ENCODE measurements around the gene TUBB.
"Not testable (repeated sequence)": the region's sequence is repeated elsewhere in the genome, so short reads cannot be mapped to it uniquely, and the experiment has no call there.

The TUBB gene

DNA sequence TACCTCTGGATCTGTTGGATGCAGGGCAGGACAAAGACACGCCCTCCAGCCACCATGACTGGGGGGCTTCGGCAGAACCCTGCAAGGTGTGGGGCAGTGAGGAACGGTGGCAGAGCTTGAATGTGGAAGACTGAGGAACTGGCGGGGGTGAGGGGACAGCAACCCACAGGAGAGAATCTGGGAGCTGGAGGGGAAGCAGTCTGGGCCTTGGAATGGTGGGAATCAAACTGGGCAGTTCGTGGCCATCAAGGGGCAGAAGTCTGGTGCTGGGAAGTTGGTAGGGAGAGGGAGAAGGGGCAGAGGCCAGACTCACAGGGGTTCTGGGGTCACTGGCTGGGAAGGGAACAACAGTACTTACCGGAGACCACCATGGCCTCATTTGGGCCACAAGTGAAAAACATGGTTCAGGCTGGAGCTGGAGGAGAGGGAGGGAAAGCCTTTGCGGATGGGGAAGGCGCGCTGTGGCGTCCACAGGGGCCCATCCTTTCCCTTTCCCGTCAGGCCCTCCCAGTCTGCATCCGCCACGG is 21.7 kb downstream of the TUBB start:
- DNase-seq: no peak

DNA sequence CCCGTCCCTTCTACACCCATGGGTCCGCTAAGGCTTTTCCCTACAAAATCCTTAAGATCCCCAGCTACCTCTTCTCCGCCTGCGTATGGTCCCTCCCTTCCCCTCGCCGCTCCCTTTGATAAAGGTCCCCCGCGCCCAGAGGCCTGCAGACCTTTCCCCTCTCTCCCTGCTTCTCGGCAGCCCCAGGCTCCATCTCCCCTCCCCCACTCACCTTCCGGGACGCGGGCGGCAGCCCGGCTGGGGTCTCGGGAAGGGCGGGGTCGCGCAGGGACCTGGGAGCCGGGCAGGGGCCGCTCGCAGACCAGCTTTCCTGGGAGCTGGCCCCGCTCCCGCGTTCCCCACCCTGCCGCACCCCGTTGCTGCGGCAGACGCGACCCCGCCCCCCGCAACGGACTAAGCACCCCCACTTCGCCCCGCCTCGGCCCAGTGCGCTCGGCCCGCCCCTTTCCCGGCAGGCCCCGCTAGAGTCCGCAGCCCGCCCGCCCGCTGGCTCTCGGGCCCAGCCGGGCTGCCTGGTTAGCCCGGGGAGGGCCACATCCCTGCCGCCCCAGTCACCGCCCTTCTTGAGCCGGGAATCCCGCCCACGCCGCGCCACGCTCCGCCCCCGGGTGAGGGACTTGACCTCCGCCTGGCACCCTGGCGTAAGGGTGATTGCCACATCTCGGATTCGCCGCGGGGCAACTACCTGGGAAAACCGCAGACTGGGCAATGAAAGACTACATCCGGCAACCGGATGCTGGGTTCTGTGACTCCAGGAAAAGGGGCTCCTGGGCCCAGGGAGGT is 22.4 kb downstream of the TUBB start, which contains the start of gene FLOT1:
Gene FLOT1 (minus strand): TSS at position 372 of the 783 bp plus-strand sequence. CDS start 498 bp downstream, outside the sequence.
- peak; percentile 88 for DNase-seq

DNA sequence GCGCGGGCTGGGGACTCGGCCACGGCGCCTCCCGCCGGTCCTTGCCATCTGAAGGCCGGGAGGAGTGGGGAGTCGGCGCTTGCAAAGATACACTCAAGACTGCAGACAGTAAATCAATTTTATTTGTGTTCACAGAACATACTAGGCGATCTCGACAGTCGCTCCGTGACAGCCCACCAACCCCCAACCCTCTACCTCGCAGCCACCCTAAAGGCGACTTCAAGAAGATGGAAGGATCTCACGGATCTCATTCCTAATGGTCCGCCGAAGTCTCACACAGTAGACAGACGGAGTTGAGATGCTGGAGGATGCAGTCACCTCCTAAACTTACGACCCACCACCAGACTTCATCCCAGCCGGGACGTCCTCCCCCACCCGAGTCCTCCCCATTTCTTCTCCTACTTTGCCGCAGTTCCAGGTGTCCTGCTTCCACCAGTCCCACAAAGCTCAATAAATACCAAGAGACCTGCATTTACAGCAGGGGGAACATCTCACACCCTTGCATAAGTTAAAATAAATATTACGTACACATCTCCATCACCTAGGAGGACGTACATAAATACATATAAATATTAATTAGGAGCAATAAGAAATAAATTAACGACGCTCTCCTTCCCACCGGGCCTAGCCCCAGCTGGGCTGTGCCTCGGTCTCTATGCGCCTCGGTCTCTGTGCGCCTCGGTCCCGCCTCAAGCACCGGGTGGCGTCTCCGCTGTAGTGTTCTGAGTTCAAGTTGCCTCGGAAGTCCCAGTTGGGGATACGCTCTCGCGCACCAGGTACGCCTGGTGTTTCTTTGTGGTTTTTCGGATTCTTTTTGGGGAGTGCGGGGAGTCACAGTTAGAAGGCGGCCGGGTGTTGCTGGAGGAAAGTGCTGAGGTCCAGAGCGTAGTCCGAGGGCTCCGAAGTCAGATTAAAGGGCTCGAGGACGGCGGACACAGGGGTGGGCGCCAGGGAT is 23.2 kb downstream of the TUBB start:
- peak; percentile 58 for DNase-seq

DNA sequence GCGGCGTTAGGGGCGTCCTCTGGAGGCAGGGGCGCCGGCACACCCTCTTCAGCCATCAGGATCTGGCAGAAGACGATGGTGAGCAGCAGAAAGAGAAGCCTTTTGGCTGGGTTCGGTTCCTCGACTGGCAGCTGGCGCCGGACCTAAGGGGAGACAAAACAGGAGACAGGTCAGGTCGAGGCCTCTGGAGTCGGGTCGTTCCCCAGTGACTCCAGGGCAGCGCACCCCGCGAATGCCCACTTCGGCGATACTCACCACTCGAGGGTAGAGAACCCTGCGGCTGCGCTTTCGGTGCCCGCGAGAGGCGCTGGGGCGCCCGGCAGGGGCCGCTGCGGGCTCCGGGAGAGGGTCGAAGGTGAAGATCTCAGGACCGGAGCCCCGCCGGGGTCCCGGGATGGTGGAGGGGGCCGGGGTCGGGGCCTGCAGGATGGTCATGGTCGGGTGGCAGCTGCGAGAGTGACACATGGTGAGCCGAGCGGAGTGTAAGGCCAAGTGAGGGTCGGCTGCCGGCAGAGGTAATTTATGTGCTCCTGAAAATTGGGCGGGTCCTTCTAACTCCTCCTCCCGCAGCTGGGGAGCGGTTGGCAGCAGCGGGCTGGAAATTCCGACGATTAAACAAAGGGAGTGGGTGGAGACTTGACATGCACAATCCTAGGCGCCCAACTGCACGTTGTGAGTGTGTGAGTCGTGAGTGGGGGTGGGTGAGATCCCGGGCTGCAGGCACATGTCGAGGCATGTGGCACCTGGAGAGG is 24.1 kb downstream of the TUBB start, which contains the start of gene IER3:
Gene IER3 (minus strand): TSS at position 494 of the 752 bp plus-strand sequence. CDS start 29 bp downstream, at position 465.
- peak; percentile 75 for DNase-seq

DNA sequence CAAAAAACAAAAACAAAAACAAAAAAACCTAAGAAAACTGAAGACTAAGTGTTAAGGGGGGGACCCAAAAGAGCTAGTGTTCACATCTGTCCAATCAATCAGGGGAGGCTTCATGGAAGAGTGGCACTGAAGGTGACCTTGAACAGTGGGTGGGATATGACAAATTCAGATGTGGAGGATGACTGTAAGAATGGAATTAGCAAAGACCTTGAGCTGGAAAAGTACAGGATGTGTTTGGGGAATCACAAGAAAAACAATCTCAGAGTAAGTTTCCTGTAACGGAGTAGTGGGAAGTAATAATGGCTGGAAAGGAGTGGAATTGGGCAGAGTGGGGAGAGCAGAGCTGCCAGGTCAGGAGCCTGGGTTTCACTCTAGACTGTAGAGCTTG is 27.1 kb downstream of the TUBB start:
- DNase-seq: no peak

DNA sequence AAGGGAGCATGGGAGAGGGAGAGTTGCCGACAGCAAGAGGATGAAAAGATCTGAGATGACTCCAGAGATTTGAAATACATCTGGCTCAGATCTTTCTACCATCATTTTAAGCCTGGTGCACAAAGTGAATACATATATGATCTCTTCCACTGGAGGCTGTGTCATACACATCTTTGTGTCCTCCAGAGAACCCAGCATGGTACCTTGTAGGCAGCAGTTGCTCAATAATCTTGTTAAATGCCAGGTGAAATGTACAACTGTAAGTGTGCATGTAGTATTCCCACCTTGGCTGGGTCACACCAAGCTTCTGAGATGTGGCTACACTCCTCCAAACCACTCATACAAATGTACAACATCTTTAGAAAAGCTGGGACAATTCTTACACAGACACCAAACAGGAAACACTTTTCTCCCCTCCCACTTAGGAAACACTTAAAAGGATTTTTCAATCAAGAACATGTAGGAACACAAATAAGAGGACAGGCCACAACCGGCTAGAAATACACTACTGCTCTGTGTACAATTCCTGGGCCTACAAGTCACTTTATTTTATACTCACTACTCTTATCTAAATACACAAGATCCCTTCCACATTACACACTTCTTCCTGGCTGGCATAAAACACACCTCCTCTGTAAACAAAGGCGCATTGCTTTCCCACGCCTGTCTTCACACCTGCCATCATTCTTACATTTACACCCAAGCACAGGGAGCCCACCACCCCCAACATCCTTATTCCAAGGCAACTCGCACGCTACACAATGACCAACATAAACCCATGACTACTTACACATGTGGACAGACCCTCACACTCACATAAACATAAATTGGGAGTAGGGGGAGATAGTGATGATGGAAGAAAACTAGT is 28.0 kb downstream of the TUBB start:
- no peak for DNase-seq

DNA sequence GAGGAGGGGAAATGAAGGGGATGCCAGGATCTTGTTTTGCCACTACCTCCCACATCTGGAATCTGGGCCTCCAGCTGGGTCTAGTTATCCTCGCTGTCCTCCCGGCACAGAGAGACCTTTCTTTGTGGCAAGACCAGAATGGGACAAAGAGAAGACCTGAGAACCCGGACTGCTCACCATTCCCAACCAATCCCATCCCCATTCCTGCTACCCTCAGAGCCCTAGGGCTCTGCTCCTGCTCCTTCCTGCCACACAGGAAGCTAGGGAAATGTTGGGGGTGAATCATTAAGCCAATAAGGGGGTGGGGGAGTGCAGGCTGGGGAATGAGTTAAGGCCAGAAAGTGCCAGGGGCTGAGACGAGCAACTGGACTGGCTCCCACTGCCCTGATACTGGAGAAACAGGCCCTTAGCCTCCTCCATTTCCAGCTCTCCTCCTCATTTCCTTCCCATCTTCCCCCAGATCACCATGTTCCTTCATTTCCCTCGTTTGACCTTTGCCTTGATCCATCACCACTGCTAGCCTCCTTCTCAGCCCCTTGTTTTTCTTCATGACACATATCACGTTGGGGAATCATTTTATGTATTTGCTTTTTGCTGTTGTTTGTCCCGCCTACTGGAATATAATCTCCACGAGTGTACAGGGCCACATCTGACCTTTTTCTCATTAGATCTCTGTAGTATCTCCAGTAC is 28.8 kb downstream of the TUBB start:
- no peak for DNase-seq

DNA sequence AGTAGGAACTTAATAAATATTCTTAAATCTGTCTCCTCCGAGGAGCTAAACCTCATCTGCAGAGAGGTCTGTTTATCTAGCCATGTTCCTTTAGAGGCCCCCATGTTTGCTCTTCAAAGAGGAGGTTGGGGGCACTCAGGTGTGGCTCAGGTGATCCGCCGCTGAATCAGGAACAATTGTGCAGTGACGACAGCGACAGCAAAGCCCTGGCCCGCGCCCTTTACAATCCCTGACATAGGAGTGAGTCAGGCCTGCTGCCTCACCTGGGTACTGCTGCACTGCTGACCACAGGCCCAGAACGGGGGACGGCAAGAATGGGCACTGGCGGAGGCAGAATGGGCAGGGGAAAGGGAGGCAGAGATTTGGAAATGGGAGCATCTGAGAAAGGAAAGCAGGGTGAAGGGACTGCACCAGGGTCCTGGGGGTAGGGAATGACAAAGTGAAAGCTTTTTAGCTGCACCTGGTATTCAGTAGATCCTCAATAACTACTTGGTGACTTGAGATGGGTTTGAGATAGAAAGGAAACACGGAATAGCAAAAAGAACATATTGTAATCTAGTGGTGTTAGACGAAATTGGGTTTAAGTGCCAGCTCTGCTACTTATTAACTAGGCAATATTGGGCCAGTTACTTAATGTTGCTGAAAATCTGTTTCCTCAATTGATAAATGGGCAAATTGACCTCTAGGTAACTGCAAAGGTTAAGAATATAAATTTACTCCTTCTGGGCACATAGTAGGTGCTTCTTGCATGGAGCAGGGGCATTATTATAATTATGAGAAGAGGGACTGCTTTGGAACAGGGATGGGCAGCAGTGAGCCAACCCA is 29.6 kb downstream of the TUBB start:
- DNase-seq: no peak

DNA sequence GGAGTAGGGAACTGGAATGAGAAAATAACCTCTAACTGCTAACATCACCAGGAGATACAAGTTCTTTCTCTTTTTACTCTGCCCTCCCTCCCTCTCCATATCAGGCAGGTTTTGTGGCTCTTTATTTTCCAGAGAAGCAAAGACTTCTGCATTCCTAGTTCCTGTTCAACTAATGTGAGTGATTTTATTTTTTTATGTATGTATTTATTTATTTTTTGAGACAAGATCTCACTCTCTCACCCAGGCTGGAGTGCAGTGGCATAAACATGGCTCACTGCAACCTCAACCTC is 30.2 kb downstream of the TUBB start:
- DNase-seq: no peak

DNA sequence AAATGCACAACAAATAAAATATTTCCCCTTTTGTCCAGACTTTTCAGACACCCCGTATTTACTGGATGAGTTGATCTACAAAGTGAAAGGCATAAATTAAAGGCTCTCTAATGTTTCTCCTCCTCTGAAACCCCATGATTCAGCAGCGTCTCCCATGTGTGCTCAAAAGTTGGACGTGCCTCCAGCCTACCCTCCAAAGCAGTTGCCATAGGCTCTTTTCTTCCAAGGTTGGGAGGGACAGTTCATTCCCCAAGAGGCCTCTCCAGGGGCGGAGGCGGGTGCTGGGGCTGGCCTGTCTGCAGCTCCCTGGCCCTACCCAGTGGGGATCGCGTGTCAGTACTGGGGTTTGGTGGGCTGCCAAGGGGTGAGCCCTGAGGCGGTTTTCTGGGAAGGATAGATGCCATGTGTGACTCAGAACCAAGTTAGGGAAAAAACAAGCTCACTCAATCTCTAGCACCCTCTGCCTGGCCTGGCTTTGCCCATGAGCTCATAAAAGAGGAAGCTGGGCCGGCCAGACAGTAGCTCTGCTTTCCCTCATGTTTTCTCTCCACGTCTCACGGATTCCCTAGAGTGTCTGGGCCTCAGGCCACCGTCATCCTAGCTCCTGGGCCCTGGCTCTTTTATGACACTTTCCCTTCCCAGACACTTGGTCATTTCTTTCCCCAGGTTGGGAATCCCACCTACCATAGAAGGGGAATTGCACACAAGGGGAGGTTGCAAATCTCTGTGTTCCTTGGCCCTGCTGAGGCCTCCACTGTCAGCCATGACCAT is 32.2 kb downstream of the TUBB start:
- no peak for DNase-seq

DNA sequence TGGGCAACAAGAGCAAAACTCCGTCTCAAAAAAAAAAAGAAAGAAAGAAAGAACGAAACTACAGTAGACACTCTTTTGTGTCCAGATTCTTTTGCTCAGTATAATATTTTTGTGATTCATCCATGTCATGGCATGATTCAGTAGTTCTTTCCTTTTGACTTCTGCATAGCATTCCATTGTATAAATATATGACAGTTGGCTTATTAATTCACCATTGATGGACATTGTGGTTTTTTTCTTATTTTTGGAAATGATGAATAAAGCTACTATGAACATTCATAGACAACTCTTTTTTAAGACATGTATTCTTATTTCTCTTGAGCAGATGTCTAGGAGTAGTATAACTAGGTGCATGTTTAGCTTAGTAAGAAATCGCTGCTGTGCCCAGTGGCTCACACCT is 34.5 kb downstream of the TUBB start:
- no peak for DNase-seq

DNA sequence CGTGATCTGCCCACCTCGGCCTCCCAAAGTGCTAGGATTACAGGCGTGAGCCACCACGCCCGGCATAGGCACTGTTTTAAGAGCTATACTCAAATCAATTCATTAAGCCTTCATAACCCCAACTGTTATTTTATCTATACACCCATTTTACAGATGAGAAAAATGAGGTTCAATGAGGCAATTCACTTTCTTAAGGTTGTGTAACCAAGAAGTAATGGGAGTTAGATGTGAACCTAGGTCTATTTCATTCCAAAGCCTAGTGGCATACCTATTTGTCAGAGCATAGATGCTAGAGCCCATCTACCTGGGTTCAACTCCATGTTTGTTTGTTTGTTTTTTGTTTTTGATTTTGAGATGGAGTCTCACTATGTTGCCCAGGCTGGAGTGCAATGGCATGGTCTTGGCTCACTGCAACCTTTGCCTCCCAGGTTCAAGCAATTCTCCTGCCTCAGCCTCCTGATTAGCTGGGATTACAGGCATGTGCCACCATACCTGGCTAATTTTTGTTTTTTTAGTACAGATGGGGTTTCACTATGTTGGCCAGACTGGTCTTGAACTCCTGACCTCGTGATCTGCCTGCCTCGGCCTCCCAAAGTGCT is 36.4 kb downstream of the TUBB start:
- DNase-seq: not testable (repeated sequence)

DNA sequence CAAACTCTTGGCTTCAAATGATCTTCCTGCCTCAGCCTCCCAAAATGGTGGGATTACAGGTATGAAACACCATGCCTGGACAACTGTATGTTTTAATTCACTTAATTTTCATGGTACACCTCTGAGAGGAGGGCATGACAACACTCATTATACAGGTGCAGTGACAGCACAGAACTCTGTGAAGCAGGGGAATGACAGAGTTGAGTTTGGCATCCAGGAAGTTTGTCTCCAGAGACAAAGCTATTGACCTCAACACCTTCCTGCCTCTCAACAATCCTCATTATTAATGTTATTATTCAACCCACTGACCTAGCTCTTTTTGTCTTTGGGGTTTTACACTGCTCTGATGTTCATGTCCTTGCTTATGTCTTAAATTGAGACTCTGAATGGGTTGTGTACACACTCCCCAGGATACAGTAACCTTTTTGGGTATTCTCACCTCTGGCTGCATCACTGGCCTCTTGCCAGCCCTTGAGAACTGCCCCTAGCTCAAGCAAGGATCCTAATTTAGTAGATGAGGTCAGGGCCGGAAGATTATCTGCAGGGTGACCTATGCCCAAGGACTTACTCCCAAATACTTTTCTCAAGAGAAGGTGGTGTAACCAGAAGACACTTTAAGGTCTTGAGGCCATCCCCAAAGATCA is 37.2 kb downstream of the TUBB start:
- no peak for DNase-seq

DNA sequence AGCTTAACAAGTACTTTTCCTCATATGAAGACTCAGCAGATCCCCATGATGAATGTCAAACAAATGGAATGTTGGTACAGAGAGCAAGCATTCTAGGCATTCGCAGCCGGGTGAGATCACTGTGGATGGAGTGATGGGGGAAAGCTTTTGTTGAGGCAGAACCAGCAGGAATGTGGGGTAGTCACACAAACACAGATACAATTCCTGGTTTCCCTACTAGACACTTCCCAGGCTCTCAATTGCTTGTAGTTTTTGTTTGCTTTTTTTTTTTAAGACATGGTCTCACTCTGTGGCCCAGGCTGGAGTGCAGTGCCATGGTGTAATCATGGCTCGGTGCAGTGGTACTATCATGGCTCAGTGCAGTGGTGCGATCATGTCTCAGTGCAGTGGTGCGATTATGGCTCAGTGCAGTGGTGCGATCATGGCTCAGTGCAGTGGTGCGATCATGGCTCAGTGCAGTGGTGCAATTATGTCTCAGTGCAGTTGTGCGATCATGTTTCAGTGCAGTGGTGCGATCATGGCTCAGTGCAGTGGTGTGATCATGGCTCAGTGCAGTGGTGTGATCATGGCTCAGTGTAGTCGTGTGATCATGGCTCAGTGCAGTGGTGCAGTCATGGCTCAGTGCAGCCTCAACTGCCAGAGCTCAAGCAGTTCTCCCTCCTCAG is 39.6 kb downstream of the TUBB start:
- DNase-seq: no peak

DNA sequence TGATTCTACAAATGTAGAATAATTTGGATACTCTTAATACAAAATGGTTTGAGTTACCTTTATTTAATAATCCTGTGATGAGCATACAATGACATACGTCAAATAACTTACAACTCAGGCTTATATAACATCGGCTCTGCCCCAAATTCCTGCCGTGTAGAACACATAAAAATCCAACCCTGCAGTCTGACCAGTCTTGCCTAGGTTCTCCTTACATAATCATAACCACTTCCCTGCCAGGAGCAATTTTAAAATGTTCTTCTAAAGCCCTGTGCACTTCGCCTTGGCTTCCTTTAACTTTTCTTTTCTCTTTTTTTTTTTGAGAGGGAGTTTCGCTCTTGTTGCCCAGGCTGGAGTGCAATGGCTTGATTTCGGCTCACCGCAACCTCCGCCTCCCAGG is 40.4 kb downstream of the TUBB start:
- no peak for DNase-seq

DNA sequence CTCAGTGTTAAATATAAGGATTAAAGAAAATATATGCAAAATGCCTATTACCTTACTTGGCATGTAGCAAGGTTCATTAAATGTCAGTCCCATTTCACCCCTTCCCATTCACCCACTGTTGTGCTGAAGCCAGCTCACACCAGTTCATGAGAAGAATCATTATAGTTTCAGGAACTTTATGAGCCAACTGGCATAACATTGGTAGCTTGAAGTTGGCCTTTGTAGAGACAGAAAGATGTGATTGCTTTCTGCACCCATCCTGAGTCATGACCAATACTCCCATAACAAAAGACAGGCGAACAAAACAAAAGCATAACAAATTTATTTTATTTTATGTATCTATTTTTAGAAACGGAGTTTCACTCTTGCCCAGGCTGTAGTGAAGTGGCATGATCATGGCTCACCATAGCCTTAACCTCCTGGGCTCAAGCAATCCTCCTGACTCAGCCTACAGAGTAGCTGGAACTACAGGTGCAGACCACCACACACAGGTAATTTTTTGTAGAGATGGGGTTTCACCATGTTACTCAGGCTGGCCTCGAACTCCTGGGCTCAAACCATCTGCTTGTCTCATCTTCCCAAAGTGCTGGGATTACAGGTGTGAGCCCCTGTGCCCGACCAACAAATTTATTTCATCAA is 41.8 kb downstream of the TUBB start:
- DNase-seq: no peak

DNA sequence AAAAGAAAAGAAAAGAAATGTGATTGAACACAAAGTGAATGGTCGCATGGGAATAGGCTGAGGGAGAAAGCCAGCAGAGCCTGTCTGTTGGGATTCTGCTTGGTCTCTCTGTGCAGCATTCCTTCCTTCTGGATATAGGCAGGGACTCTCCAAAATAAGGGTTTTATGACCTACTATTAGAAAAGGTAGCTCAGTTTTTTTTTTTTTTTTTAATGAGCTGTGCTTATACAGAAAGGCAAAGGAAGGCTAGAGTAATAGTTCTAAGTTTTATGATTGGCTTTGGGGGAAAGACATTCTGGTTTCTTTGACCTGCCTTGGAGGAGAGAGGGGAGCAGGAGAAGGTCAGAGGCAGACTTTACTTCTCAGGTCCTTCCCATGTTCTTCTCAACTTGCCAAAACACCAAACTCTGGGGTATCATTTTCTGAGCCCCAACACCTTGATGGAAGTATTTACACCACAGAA is 43.0 kb downstream of the TUBB start:
- DNase-seq: no peak

All from CD4-positive, alpha-beta T cell treated with Interleukin-17A for 4 hours (primary cell).